ENCODE data around the gene NDUFB2.
"Not testable (repeated sequence)": the region's sequence is repeated elsewhere in the genome, so short reads cannot be mapped to it uniquely, and the experiment has no call there.

NDUFB2 gene

GRCh38 chr7:140672382-140673062 is 24.0 kb upstream of the NDUFB2 start, which contains the start of gene ADCK2:
TSS of gene ADCK2 (plus strand) at chr7:140672945. CDS start at chr7:140673331, 386 bp downstream.
- peak in 45 of 51 donors; percentile 15 to 80 (median 48) for DNase-seq

- peak in 27 of 51 donors; percentile 12 to 73 (median 47) for DNase-seq
These were observed 23.3 kb upstream of the NDUFB2 start for GRCh38 chr7:140673063-140673773.

- DNase-seq = peak in 3 of 51 donors; percentile 19 to 72 (median 43)
These were observed 22.7 kb upstream of the NDUFB2 start for GRCh38 chr7:140673774-140674155.

- no peak for DNase-seq
These were observed 22.1 kb upstream of the NDUFB2 start for GRCh38 chr7:140674356-140674800.

- DNase-seq = peak in 28 of 51 donors; percentile 5 to 54 (median 30)
These were observed 21.4 kb upstream of the NDUFB2 start for GRCh38 chr7:140674899-140675701.

GRCh38 chr7:140675726-140676125 is 20.8 kb upstream of the NDUFB2 start:
- DNase-seq = no peak

- DNase-seq = no peak
These were observed 20.2 kb upstream of the NDUFB2 start for GRCh38 chr7:140676306-140676705.

- DNase-seq = not testable (repeated sequence)
These were observed 19.6 kb upstream of the NDUFB2 start for GRCh38 chr7:140676956-140677355.

- DNase-seq = no peak
These were observed 19.0 kb upstream of the NDUFB2 start for GRCh38 chr7:140677496-140677895.

GRCh38 chr7:140678081-140678815 is 18.3 kb upstream of the NDUFB2 start:
- no peak for DNase-seq

- no peak for DNase-seq
These were observed 17.7 kb upstream of the NDUFB2 start for GRCh38 chr7:140678816-140679130.

- DNase-seq = no peak
These were observed 17.3 kb upstream of the NDUFB2 start for GRCh38 chr7:140679186-140679585.

GRCh38 chr7:140680886-140681285 is 15.6 kb upstream of the NDUFB2 start:
- DNase-seq = no peak

- no peak for DNase-seq
These were observed 14.7 kb upstream of the NDUFB2 start for GRCh38 chr7:140681766-140682165.

- peak in 12 of 51 donors; percentile 12 to 36 (median 30) for DNase-seq
These were observed 12.9 kb upstream of the NDUFB2 start for GRCh38 chr7:140683657-140684056.

- no peak for DNase-seq
These were observed 12.2 kb upstream of the NDUFB2 start for GRCh38 chr7:140684066-140684950.

- no peak for DNase-seq
These were observed 11.0 kb upstream of the NDUFB2 start for GRCh38 chr7:140685407-140686087.

GRCh38 chr7:140686921-140687320 is 9.6 kb upstream of the NDUFB2 start:
- DNase-seq = no peak

- DNase-seq = no peak
These were observed 8.2 kb upstream of the NDUFB2 start for GRCh38 chr7:140688341-140688740.
